ENCODE data around the gene GVQW3.

GVQW3 gene

GRCh38 chr11:76380977-76381719 is at the start of gene GVQW3, which contains the start of gene THAP12:
TSS of gene GVQW3 (plus strand) at chr11:76381323. CDS start at chr11:76381829, 506 bp downstream.
TSS of gene THAP12 (minus strand) at chr11:76381132. CDS start at chr11:76380836, 296 bp downstream.
- in situ Hi-C loops (cut with MboI; ENCODE audit: low sequenced_read_pairs) = no loop called here

GRCh38 chr11:76334826-76335389 is 46.2 kb upstream of the GVQW3 start:
- in situ Hi-C loops (cut with MboI; ENCODE audit: low sequenced_read_pairs) = no loop called here

GRCh38 chr11:76335842-76336241 is 45.3 kb upstream of the GVQW3 start:
- in situ Hi-C loops (cut with MboI; ENCODE audit: low sequenced_read_pairs) = no loop called here

- in situ Hi-C loops (cut with MboI; ENCODE audit: low sequenced_read_pairs) = no loop called here
Observed at GRCh38 chr11:76336597-76336996, 44.5 kb upstream of the GVQW3 start.

- in situ Hi-C loops (cut with MboI; ENCODE audit: low sequenced_read_pairs) = no loop called here
Observed at GRCh38 chr11:76337469-76337868, 43.7 kb upstream of the GVQW3 start.

GRCh38 chr11:76337923-76338322 is 43.2 kb upstream of the GVQW3 start:
- in situ Hi-C loops (cut with MboI; ENCODE audit: low sequenced_read_pairs) = no loop called here

- in situ Hi-C loops (cut with MboI; ENCODE audit: low sequenced_read_pairs) = no loop called here
Observed at GRCh38 chr11:76339221-76339620, 41.9 kb upstream of the GVQW3 start.

GRCh38 chr11:76347466-76347865 is 33.7 kb upstream of the GVQW3 start:
- in situ Hi-C loops (cut with MboI; ENCODE audit: low sequenced_read_pairs) = no loop called here

GRCh38 chr11:76348348-76348747 is 32.8 kb upstream of the GVQW3 start:
- in situ Hi-C loops (cut with MboI; ENCODE audit: low sequenced_read_pairs) = no loop called here

- in situ Hi-C loops (cut with MboI; ENCODE audit: low sequenced_read_pairs) = no loop called here
Observed at GRCh38 chr11:76355172-76355571, 26.0 kb upstream of the GVQW3 start.

GRCh38 chr11:76361374-76361773 is 19.7 kb upstream of the GVQW3 start:
- in situ Hi-C loops (cut with MboI; ENCODE audit: low sequenced_read_pairs) = no loop called here

GRCh38 chr11:76361776-76362175 is 19.3 kb upstream of the GVQW3 start:
- in situ Hi-C loops (cut with MboI; ENCODE audit: low sequenced_read_pairs) = no loop called here

GRCh38 chr11:76362716-76363115 is 18.4 kb upstream of the GVQW3 start:
- in situ Hi-C loops (cut with MboI; ENCODE audit: low sequenced_read_pairs) = no loop called here

GRCh38 chr11:76365038-76365679 is 16.0 kb upstream of the GVQW3 start:
- in situ Hi-C loops (cut with MboI; ENCODE audit: low sequenced_read_pairs) = no loop called here

GRCh38 chr11:76368490-76368889 is 12.6 kb upstream of the GVQW3 start:
- in situ Hi-C loops (cut with MboI; ENCODE audit: low sequenced_read_pairs) = no loop called here

GRCh38 chr11:76369406-76369805 is 11.7 kb upstream of the GVQW3 start:
- in situ Hi-C loops (cut with MboI; ENCODE audit: low sequenced_read_pairs) = no loop called here

GRCh38 chr11:76371170-76371569 is 10.0 kb upstream of the GVQW3 start:
- in situ Hi-C loops (cut with MboI; ENCODE audit: low sequenced_read_pairs) = no loop called here

GRCh38 chr11:76376746-76377558 is 4.2 kb upstream of the GVQW3 start:
- in situ Hi-C loops (cut with MboI; ENCODE audit: low sequenced_read_pairs) = no loop called here

- in situ Hi-C loops (cut with MboI; ENCODE audit: low sequenced_read_pairs) = no loop called here
Observed at GRCh38 chr11:76379807-76380158, 1.3 kb upstream of the GVQW3 start.

GRCh38 chr11:76380159-76380976 is 755 bp upstream of the GVQW3 start:
- in situ Hi-C loops (cut with MboI; ENCODE audit: low sequenced_read_pairs) = no loop called here

Measured in hTERT RPE-1 (cell line).